Neural crest cell (in vitro differentiated cells): ENCODE measurements around the gene UVRAG. TPM values are rescaled to one million over a fixed set of nuclear protein-coding genes. Genes with fewer than 3 reads are reported as not detected.

Experiments used
- DNase-seq: peaks from one replicate; pipeline ENCODE4 v3.0.0; 2021; ENCODE audit warnings: low read depth, mixed read lengths, low spot score
- H3K27ac Mint-ChIP-seq: one replicate; pipeline ENCODE4 v1.8.0; 2021; ENCODE audit warnings: mild to moderate bottlenecking, mixed read lengths; ENCODE audit not compliant: unreplicated experiment
- H3K27me3 Mint-ChIP-seq: 2 replicates; pipeline ENCODE4 v1.8.0; 2021; ENCODE audit warnings: low read depth, mild to moderate bottlenecking, mixed read lengths
- H3K36me3 Mint-ChIP-seq: 2 replicates; pipeline ENCODE4 v1.8.0; 2021; ENCODE audit warnings: low read depth, mild to moderate bottlenecking, mixed read lengths
- H3K4me1 Mint-ChIP-seq: 2 replicates; pipeline ENCODE4 v1.8.0; 2021; ENCODE audit warnings: mixed read lengths
- H3K4me3 Mint-ChIP-seq: one replicate; pipeline ENCODE4 v1.8.0; 2021; ENCODE audit warnings: mild to moderate bottlenecking, mixed read lengths
- H3K9me3 Mint-ChIP-seq: 2 replicates; pipeline ENCODE4 v1.8.0; 2021; ENCODE audit warnings: mixed read lengths
- long read RNA-seq: library from polyadenylated mRNA; unstranded; transcript quantifications from one replicate; pipeline ENCODE4 v2.0.0, GENCODE V29; 2020
- total RNA-seq: library from RNA; stranded (reverse); gene quantifications from 2 replicates; pipeline ENCODE4 v1.2.1, GENCODE V29; 2021
- TF ChIP-seq, protein P1 (sequence below): fragments of 200-600 bp; sonication (generic); conservative IDR thresholded peaks from 2 replicates; pipeline ENCODE4 v1.5.0; 2021; ENCODE audit warnings: antibody characterized with exemption, mild to moderate bottlenecking

Gene UVRAG
- 24.1 and 29.0 TPM in 2 replicates for total RNA-seq
- long read RNA-seq, full-length matches to known transcripts, result 20 of 33 reads
- long read RNA-seq, partial matches to known transcripts, result 5 of 33 reads
- long read RNA-seq, other reads (novel, unspliced or antisense), result 8 of 33 reads

GRCh38 chr11:75814677-75815344, at the start of gene UVRAG:
TSS of gene UVRAG (plus strand) at chr11:75815210. CDS start at chr11:75815408, 198 bp downstream.
- H3K36me3 Mint-ChIP-seq, result no peaks in the 10 kb centered on the region
- peaks cover 19% of the 10 kb centered on the region for H3K4me1 Mint-ChIP-seq
- no peaks in the 10 kb centered on the region for H3K27me3 Mint-ChIP-seq
- TF ChIP-seq, protein P1, sequence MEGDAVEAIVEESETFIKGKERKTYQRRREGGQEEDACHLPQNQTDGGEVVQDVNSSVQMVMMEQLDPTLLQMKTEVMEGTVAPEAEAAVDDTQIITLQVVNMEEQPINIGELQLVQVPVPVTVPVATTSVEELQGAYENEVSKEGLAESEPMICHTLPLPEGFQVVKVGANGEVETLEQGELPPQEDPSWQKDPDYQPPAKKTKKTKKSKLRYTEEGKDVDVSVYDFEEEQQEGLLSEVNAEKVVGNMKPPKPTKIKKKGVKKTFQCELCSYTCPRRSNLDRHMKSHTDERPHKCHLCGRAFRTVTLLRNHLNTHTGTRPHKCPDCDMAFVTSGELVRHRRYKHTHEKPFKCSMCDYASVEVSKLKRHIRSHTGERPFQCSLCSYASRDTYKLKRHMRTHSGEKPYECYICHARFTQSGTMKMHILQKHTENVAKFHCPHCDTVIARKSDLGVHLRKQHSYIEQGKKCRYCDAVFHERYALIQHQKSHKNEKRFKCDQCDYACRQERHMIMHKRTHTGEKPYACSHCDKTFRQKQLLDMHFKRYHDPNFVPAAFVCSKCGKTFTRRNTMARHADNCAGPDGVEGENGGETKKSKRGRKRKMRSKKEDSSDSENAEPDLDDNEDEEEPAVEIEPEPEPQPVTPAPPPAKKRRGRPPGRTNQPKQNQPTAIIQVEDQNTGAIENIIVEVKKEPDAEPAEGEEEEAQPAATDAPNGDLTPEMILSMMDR, result no peak
- no peaks in the 10 kb centered on the region for H3K9me3 Mint-ChIP-seq
- H3K27ac Mint-ChIP-seq, result peak within 1 kb of the TSS; percentile 54
- H3K4me3 Mint-ChIP-seq, result peak within 1 kb of the TSS; percentile 98
- DNase-seq, result peak; percentile 100

DNA sequence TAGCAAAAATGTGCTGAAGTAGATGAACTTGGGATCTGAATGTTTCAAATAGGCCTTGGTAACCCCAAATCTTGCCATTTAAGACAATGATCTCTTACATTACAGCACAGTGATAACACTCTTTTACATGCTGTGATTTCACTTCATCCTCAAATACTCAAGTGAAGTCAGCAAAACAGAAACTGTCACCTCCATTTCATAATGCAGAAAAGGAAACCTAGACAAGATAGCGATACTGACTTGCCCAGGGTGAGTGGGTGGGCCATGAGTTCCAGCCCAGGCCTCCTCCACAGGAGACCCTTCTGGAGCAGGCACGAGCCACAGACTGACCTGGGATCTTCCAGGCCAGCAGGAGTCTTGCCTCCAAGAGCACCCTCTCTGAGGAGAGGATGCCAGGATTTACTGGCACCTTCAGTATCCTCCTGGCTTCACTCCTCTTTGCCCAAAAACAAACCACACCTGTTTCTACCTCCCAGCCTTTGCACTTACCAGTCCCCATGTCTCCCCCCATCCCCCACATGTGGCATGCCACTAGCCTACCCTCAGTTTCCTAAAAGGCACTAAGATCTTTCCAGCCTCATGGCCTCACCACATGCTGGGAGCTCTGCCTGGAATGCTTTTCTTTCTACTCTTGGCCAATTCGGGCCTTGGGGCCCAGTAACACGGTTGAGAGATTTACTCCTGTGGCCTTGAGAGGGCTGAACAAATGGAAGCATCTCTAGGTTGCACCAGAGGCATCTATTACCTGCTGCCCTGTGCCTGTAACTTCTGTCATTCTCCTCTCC, 48.4 kb upstream of the UVRAG start:
- no peak for DNase-seq
- H3K27me3 Mint-ChIP-seq, result peaks cover 50% of the 10 kb centered on the region
- no peaks in the 10 kb centered on the region for H3K36me3 Mint-ChIP-seq
- peaks cover 3% of the 10 kb centered on the region for H3K9me3 Mint-ChIP-seq
- H3K4me3 Mint-ChIP-seq, result no peak overlapping the region
- peaks cover 11% of the 10 kb centered on the region for H3K4me1 Mint-ChIP-seq
- H3K27ac Mint-ChIP-seq, result no peak overlapping the region
- TF ChIP-seq, protein P1, result no peak

GRCh38 chr11:75767228-75767572, 47.8 kb upstream of the UVRAG start:
- Mint-ChIP-seq H3K27ac (no peak overlapping the region), H3K36me3 (no peaks in the 10 kb centered on the region), H3K27me3 (peaks cover 56% of the 10 kb centered on the region), H3K4me3 (peak overlapping the region; percentile 67), H3K4me1 (peaks cover 11% of the 10 kb centered on the region), H3K9me3 (peaks cover 3% of the 10 kb centered on the region)
- DNase-seq, result no peak
- TF ChIP-seq, protein P1, result no peak

DNA sequence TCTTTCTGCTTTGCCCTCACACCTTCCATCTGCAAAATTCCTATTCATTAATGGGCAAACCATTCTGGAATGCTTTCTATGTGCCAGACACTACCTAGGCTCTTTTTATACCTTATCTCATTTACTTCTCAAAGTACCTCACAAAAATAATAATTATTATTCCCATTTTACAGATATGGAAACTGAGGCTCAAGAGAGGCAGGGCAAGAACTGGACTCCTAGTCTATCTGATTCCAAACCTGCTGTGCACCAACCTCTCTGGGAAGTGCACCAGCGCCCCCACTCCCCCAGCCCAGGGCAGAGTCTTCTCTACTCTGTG, 47.3 kb upstream of the UVRAG start:
- DNase-seq, result no peak
- peaks cover 60% of the 10 kb centered on the region for H3K27me3 Mint-ChIP-seq
- TF ChIP-seq, protein P1, result no peak
- peaks cover 3% of the 10 kb centered on the region for H3K9me3 Mint-ChIP-seq
- peaks cover 11% of the 10 kb centered on the region for H3K4me1 Mint-ChIP-seq
- no peak overlapping the region for H3K27ac Mint-ChIP-seq
- H3K4me3 Mint-ChIP-seq, result no peak overlapping the region
- H3K36me3 Mint-ChIP-seq, result no peaks in the 10 kb centered on the region

DNA sequence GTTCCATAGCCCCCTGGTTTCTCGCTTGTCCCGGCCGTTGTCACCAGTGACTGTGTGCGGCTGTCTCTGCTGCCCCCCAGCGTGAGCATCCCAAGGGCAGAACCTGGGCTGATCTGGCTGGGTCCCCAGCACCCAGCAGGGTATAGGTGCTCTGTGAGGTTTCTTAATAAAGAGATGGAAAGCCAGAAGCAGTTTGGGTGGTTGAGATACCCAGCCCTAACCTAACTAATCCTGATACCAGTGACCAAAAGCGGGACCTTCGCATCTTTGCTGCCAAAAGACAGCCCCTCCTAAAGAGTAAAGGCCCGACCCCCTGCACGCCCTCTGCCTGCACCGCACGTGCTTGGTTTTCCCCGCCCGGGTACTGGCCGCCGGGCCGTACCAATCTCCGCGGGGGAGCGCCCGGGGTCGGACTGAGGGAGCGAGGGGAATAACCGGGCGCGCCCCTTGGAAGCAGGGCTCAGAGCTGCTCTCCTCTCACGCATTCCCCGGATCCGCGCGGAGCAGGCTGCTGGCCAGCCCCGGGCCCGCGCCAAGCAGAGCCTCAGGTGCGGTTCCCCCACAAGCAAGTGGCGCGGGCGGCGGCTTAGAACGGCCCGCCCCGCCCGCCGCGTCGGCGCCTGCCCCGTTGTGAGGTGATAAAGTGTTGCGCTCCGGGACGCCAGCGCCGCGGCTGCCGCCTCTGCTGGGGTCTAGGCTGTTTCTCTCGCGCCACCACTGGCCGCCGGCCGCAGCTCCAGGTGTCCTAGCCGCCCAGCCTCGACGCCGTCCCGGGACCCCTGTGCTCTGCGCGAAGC, 46.7 kb upstream of the UVRAG start, which contains the start of gene DGAT2:
DGAT2 (plus strand) TSS at position 667 of the 797 bp plus-strand sequence. CDS start 214 bp downstream, outside the sequence.
- Mint-ChIP-seq H3K4me3 (peak within 1 kb of the TSS; percentile 78), H3K27me3 (peaks cover 60% of the 10 kb centered on the region), H3K9me3 (peaks cover 3% of the 10 kb centered on the region), H3K4me1 (peaks cover 7% of the 10 kb centered on the region), H3K36me3 (no peaks in the 10 kb centered on the region), H3K27ac (peak within 1 kb of the TSS; percentile 93)
- TF ChIP-seq, protein P1, result peak; percentile 34
- DNase-seq, result peak; percentile 61
